PC-9 (cell line): Measurements from ENCODE around the gene SMIM14. TPM values are rescaled to one million over a fixed set of nuclear protein-coding genes. Genes with fewer than 3 reads are reported as not detected.

Experiments used
- Bru-seq: library from RNA; stranded (reverse); fragments of 400-500 nt; gene quantifications from one replicate; lab custom pipeline; 2021; lab: Mats Ljungman, UMichigan
- BruChase-seq, 2 experiments: library from RNA; stranded (reverse); fragments of 400-500 nt; gene quantifications; one replicate each; lab custom pipeline; 2021; lab: Mats Ljungman, UMichigan
- BruUV-seq: library from RNA; stranded (reverse); fragments of 400-500 nt; replicated peaks from 2 replicates; lab custom pipeline; 2021; lab: Mats Ljungman, UMichigan
- CTCF ChIA-PET: fragments of 300-600 bp; sonication (Branson Sonifier 250); formaldehyde crosslinking; loops from one replicate; lab custom pipeline; 2022; ENCODE audit warnings: antibody characterized with exemption; lab: Charles Lee
- POLR2A ChIA-PET: fragments of 300-600 bp; sonication (Branson Sonifier 250); formaldehyde crosslinking; loops from one replicate; lab custom pipeline; 2022; ENCODE audit warnings: antibody characterized with exemption; ENCODE audit not compliant: unreplicated experiment; lab: Charles Lee
- DNase-seq, 2 experiments: peaks; one replicate each; pipeline versions ENCODE4 v3.0.0 to v3.0.0-alpha.2; 2015 to 2022; ENCODE audit warnings: mixed read lengths in 1 of 2
- H2AFZ ChIP-seq: fragments of 200-600 bp; sonication (generic); 2 replicates; pipeline ENCODE4 v1.8.1; 2017; ENCODE audit warnings: antibody characterized with exemption
- H3F3A ChIP-seq: fragments of 200-600 bp; sonication (generic); 2 replicates; pipeline ENCODE4 v1.8.1; 2017; ENCODE audit warnings: antibody characterized with exemption, mild to moderate bottlenecking, low read depth; ENCODE audit not compliant: insufficient read depth
- H3K27ac ChIP-seq: fragments of 200-600 bp; sonication (generic); 2 replicates; pipeline ENCODE4 v1.6.1; 2016; ENCODE audit warnings: mixed run types
- H3K27me3 ChIP-seq: fragments of 200-600 bp; sonication (generic); 2 replicates; pipeline ENCODE4 v1.6.1; 2016; ENCODE audit warnings: low read depth, mixed run types; ENCODE audit not compliant: insufficient read depth
- H3K36me3 ChIP-seq: fragments of 200-600 bp; sonication (generic); 2 replicates; pipeline ENCODE4 v1.6.1; 2016; ENCODE audit warnings: low read depth, mixed run types
- H3K4me1 ChIP-seq: fragments of 200-600 bp; sonication (generic); replicated peaks from 2 replicates; pipeline ENCODE4 v1.6.1; 2016; ENCODE audit warnings: mixed run types; ENCODE audit not compliant: insufficient read depth
- H3K4me2 ChIP-seq: fragments of 200-600 bp; sonication (generic); 2 replicates; pipeline ENCODE4 v1.6.1; 2017; ENCODE audit warnings: mixed run types
- H3K4me3 ChIP-seq: fragments of 200-600 bp; sonication (generic); 2 replicates; pipeline ENCODE4 v1.6.1; 2016; ENCODE audit warnings: mixed run types
- H3K79me2 ChIP-seq: fragments of 200-600 bp; sonication (generic); 2 replicates; pipeline ENCODE4 v1.6.1; 2017; ENCODE audit warnings: low read depth, mixed run types
- H3K9me2 ChIP-seq: fragments of 200-600 bp; sonication (generic); 2 replicates; pipeline ENCODE4 v1.8.1; 2017; ENCODE audit warnings: mild to moderate bottlenecking; ENCODE audit not compliant: insufficient read depth
- H3K9me3 ChIP-seq: fragments of 200-600 bp; sonication (generic); 2 replicates; pipeline ENCODE4 v1.8.1; 2016; ENCODE audit warnings: low read depth; ENCODE audit not compliant: insufficient read depth
- H4K20me1 ChIP-seq: fragments of 200-600 bp; sonication (generic); 2 replicates; pipeline ENCODE4 v1.8.1; 2017; ENCODE audit not compliant: insufficient read depth
- EZH2 ChIP-seq: fragments of 200-600 bp; sonication (generic); IDR thresholded peaks from 2 replicates; pipeline ENCODE4 v1.8.0; 2017; ENCODE audit warnings: antibody characterized with exemption, low read depth
- intact Hi-C: fragments of 100-400 bp; cut with micrococcal nuclease; formaldehyde crosslinking; loops from one replicate; pipeline ENCODE4 v1.10.0; 2022; ENCODE audit not compliant: unreplicated experiment
- long read RNA-seq: library from polyadenylated mRNA; stranded (forward); transcript quantifications from one replicate; pipeline ENCODE4 v2.0.0, GENCODE V29; 2022
- total RNA-seq: library from RNA; stranded (reverse); gene quantifications from 2 replicates; pipeline ENCODE4 v1.2.3, GENCODE V29; 2021
- TF ChIP-seq, protein P1 (sequence below): fragments of 200-600 bp; sonication (generic); conservative IDR thresholded peaks from 2 replicates; pipeline ENCODE4 v1.6.1; 2017; ENCODE audit warnings: mixed run types, antibody characterized with exemption, mild to moderate bottlenecking, moderate library complexity

Gene SMIM14
- total RNA-seq = 64.1 and 71.2 TPM in 2 replicates
- percentile 74 among the genes with signal in this experiment for Bru-seq, nascent RNA
- BruChase-seq, experiment 1, labeled RNA remaining after a 2-hour chase = percentile 75 among the genes with signal in this experiment
- BruChase-seq, experiment 2, labeled RNA remaining after a 6-hour chase = percentile 80 among the genes with signal in this experiment
- long read RNA-seq, full-length matches to known transcripts = 233 of 258 reads
- long read RNA-seq, partial matches to known transcripts = 1 of 258 reads
- long read RNA-seq, other reads (novel, unspliced or antisense) = 24 of 258 reads

- peak within 1 kb of the TSS; percentile 79 for H3K4me3 ChIP-seq
- peak; percentile 90 to 99 for DNase-seq
- H3F3A ChIP-seq = peaks cover 49% of the 10 kb centered on the region
- peaks cover 34% of the 10 kb centered on the region for H3K4me1 ChIP-seq
- H3K9me3 ChIP-seq = no peaks in the 10 kb centered on the region
- intact Hi-C loops = loop anchor here (1.0 to 10.0 kb wide), 4 partner anchors 60 to 336 kb away; partner anchors contain the start of genes PDS5A, UBE2K and UGDH
- ChIA-PET CTCF (interaction anchor here (0.7 kb wide), 1 partner anchor 88 kb away, joined by 3 read pairs; no protein-coding TSS in a partner anchor), POLR2A (interaction anchor here (0.5 to 1.8 kb wide), 12 partner anchors 16 to 939 kb away, joined by 3 to 18 read pairs (median 4); partner anchors contain the start of genes UBE2K and UGDH)
- peaks cover 47% of the 10 kb centered on the region for H3K79me2 ChIP-seq
- BruUV-seq = no TSS peak
- H3K36me3 ChIP-seq = peaks cover 6% of the 10 kb centered on the region; the same call in 1 of the 2 replicates
- no peak for TF ChIP-seq EZH2
- TF ChIP-seq, protein P1, sequence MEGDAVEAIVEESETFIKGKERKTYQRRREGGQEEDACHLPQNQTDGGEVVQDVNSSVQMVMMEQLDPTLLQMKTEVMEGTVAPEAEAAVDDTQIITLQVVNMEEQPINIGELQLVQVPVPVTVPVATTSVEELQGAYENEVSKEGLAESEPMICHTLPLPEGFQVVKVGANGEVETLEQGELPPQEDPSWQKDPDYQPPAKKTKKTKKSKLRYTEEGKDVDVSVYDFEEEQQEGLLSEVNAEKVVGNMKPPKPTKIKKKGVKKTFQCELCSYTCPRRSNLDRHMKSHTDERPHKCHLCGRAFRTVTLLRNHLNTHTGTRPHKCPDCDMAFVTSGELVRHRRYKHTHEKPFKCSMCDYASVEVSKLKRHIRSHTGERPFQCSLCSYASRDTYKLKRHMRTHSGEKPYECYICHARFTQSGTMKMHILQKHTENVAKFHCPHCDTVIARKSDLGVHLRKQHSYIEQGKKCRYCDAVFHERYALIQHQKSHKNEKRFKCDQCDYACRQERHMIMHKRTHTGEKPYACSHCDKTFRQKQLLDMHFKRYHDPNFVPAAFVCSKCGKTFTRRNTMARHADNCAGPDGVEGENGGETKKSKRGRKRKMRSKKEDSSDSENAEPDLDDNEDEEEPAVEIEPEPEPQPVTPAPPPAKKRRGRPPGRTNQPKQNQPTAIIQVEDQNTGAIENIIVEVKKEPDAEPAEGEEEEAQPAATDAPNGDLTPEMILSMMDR = no peak
- H3K4me2 ChIP-seq = peak within 1 kb of the TSS; percentile 93
- H3K27ac ChIP-seq = peak within 1 kb of the TSS; percentile 93
- H2AFZ ChIP-seq = peak within 1 kb of the TSS; percentile 80
- no peaks in the 10 kb centered on the region for H3K27me3 ChIP-seq
- no peaks in the 10 kb centered on the region for H3K9me2 ChIP-seq
- no peaks in the 10 kb centered on the region for H4K20me1 ChIP-seq
Observed at GRCh38 chr4:39638354-39639239, at the start of gene SMIM14. SMIM14 (minus strand) TSS chr4:39638865; CDS start chr4:39605145, 33,720 bp downstream.

- POLR2A ChIA-PET = no interaction called here
- DNase-seq = no peak
- H3K79me2 ChIP-seq = no peaks in the 10 kb centered on the region
- no peaks in the 10 kb centered on the region for H3K9me3 ChIP-seq
- H3K4me2 ChIP-seq = no peak overlapping the region
- H2AFZ ChIP-seq = no peak overlapping the region
- no peaks in the 10 kb centered on the region for H3K9me2 ChIP-seq
- no peak overlapping the region for H3K27ac ChIP-seq
- H4K20me1 ChIP-seq = no peaks in the 10 kb centered on the region
- no peak overlapping the region for H3K4me3 ChIP-seq
- CTCF ChIA-PET = no interaction called here
- H3K27me3 ChIP-seq = no peaks in the 10 kb centered on the region
- H3K4me1 ChIP-seq = no peaks in the 10 kb centered on the region
- BruUV-seq = no TSS peak
- TF ChIP-seq, protein P1 = no peak
- no peak for TF ChIP-seq EZH2
- intact Hi-C loops = no loop called here
- no peaks in the 10 kb centered on the region for H3K36me3 ChIP-seq
- H3F3A ChIP-seq = no peaks in the 10 kb centered on the region
Observed at GRCh38 chr4:39687014-39687413, 48.3 kb upstream of the SMIM14 start.

DNA sequence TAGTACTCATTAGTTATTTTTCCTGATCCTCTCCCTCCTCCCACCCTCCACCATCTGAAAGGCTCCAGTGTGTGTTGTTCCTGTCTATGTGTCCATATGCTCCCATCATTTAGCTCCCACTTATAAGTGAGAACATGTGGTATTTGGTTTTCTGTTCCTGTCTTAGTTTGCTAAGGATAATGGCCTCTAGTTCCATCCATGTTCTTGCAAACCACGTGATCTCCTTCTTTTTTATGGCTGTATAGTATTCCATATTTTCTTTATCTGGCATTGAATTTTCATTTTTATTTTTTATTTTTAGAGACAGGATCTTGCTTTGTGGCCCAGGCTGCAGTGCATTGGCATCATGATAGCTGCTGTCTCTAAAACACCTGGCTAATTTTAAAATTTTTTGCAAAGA lies 47.3 kb upstream of the SMIM14 start:
- intact Hi-C loops = no loop called here
- no peaks in the 10 kb centered on the region for H3K9me3 ChIP-seq
- no peak overlapping the region for H2AFZ ChIP-seq
- H3K27ac ChIP-seq = no peak overlapping the region
- no peak overlapping the region for H3K4me3 ChIP-seq
- H3K36me3 ChIP-seq = no peaks in the 10 kb centered on the region
- BruUV-seq = no TSS peak
- no peaks in the 10 kb centered on the region for H3K27me3 ChIP-seq
- no peaks in the 10 kb centered on the region for H3F3A ChIP-seq
- H3K79me2 ChIP-seq = no peaks in the 10 kb centered on the region
- H3K4me1 ChIP-seq = no peaks in the 10 kb centered on the region
- no peak for DNase-seq
- ChIA-PET CTCF (no interaction called here), POLR2A (no interaction called here)
- TF ChIP-seq, protein P1 = no peak
- TF ChIP-seq EZH2 = no peak
- H3K4me2 ChIP-seq = no peak overlapping the region
- no peaks in the 10 kb centered on the region for H4K20me1 ChIP-seq
- H3K9me2 ChIP-seq = no peaks in the 10 kb centered on the region
